ENCODE measurements around the gene CCDC88C.
A peak's percentile ranks its signal among the peaks of the same experiment; 100 is the strongest.

CCDC88C gene

GRCh38 chr14:91365552-91365951, 52.1 kb downstream of the CCDC88C start:
- DNase-seq (ENCODE audit: low read depth in 2 of 2): no peak
- TF ChIP-seq CTCF (IDR thresholded peaks at IDR 0.05; ENCODE audit: low read depth, low read length): no peak
- no peak overlapping the region for H3K4me3 ChIP-seq (replicated peaks in 1 of 2; ENCODE audit: low read depth in 2 of 2, low read length in 2 of 2)

GRCh38 chr14:91364524-91365270, 52.9 kb downstream of the CCDC88C start:
- H3K4me3 ChIP-seq (replicated peaks in 1 of 2; ENCODE audit: low read depth in 2 of 2, low read length in 2 of 2): no peak overlapping the region
- no peak for DNase-seq (ENCODE audit: low read depth in 2 of 2)
- no peak for TF ChIP-seq CTCF (IDR thresholded peaks at IDR 0.05; ENCODE audit: low read depth, low read length)

- no peak for TF ChIP-seq CTCF (IDR thresholded peaks at IDR 0.05; ENCODE audit: low read depth, low read length)
- DNase-seq (ENCODE audit: low read depth in 2 of 2): no peak
- no peak overlapping the region for H3K4me3 ChIP-seq (replicated peaks in 1 of 2; ENCODE audit: low read depth in 2 of 2, low read length in 2 of 2)
These were observed 53.7 kb downstream of the CCDC88C start for GRCh38 chr14:91363776-91364523.

- DNase-seq (ENCODE audit: low read depth in 2 of 2): peak; percentile 45 to 69
- TF ChIP-seq CTCF (IDR thresholded peaks at IDR 0.05; ENCODE audit: low read depth, low read length): no peak
- no peak overlapping the region for H3K4me3 ChIP-seq (replicated peaks in 1 of 2; ENCODE audit: low read depth in 2 of 2, low read length in 2 of 2)
These were observed 56.3 kb downstream of the CCDC88C start for GRCh38 chr14:91361233-91361811.

GRCh38 chr14:91360490-91361232, 57.0 kb downstream of the CCDC88C start:
- no peak overlapping the region for H3K4me3 ChIP-seq (replicated peaks in 1 of 2; ENCODE audit: low read depth in 2 of 2, low read length in 2 of 2)
- no peak for DNase-seq (ENCODE audit: low read depth in 2 of 2)
- no peak for TF ChIP-seq CTCF (IDR thresholded peaks at IDR 0.05; ENCODE audit: low read depth, low read length)

GRCh38 chr14:91358654-91359220, 58.9 kb downstream of the CCDC88C start:
- no peak for DNase-seq (ENCODE audit: low read depth in 2 of 2)
- no peak for TF ChIP-seq CTCF (IDR thresholded peaks at IDR 0.05; ENCODE audit: low read depth, low read length)
- H3K4me3 ChIP-seq (replicated peaks in 1 of 2; ENCODE audit: low read depth in 2 of 2, low read length in 2 of 2): no peak overlapping the region

Measured in cardiac fibroblast (primary cell).